ENCODE measurements around the gene OR5A2.

DNA sequence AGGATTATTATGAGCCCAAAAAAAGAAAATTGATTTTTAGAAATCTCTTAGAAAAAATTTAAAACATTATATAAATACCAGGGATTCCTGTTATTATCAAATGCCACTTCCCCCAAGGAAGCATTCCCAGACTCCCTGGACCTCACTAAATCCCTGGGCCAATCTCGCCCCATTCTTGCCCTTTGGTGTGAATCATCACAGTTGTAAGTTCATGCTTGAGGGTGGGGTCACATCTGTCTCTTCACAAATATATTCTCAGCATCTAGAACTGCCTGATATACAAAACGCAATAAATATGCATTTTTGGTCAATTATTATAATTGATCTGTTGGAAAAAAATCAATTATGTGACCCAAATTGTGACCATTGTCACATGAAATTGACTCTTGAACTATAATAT lies 22.3 kb upstream of the OR5A2 start:
- no peak for TF ChIP-seq SIN3A (IDR thresholded peaks at IDR 0.05; ENCODE audit: borderline replicate concordance, insufficient read depth, low read length)
- TF ChIP-seq, protein P1, sequence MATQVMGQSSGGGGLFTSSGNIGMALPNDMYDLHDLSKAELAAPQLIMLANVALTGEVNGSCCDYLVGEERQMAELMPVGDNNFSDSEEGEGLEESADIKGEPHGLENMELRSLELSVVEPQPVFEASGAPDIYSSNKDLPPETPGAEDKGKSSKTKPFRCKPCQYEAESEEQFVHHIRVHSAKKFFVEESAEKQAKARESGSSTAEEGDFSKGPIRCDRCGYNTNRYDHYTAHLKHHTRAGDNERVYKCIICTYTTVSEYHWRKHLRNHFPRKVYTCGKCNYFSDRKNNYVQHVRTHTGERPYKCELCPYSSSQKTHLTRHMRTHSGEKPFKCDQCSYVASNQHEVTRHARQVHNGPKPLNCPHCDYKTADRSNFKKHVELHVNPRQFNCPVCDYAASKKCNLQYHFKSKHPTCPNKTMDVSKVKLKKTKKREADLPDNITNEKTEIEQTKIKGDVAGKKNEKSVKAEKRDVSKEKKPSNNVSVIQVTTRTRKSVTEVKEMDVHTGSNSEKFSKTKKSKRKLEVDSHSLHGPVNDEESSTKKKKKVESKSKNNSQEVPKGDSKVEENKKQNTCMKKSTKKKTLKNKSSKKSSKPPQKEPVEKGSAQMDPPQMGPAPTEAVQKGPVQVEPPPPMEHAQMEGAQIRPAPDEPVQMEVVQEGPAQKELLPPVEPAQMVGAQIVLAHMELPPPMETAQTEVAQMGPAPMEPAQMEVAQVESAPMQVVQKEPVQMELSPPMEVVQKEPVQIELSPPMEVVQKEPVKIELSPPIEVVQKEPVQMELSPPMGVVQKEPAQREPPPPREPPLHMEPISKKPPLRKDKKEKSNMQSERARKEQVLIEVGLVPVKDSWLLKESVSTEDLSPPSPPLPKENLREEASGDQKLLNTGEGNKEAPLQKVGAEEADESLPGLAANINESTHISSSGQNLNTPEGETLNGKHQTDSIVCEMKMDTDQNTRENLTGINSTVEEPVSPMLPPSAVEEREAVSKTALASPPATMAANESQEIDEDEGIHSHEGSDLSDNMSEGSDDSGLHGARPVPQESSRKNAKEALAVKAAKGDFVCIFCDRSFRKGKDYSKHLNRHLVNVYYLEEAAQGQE (IDR thresholded peaks at IDR 0.05; ENCODE audit: insufficient read depth in 1 of 2, low read depth in 2 of 2, low read length in 2 of 2): no peak
- TF ChIP-seq POLR2AphosphoS5 (IDR thresholded peaks at IDR 0.05; ENCODE audit: low read depth, low read length): no peak

Data from PFSK-1 (cell line).